Neuronal stem cell (in vitro differentiated cells): Measurements from ENCODE around the gene TESPA1.

Experiments
- DNase-seq: peaks from one replicate; pipeline ENCODE4 v3.0.0-alpha.2; 2013; ENCODE audit warnings: low spot score
- H2AFZ ChIP-seq: one replicate; pipeline ENCODE4 v1.6.1; 2013; ENCODE audit warnings: mild to moderate bottlenecking, low read length, inconsistent platforms
- H2AK5ac ChIP-seq: 2 replicates; pipeline ENCODE4 v1.6.1; 2013; ENCODE audit warnings: low read depth, mild to moderate bottlenecking, inconsistent platforms, low read length, moderate library complexity, mixed read lengths
- H2BK120ac ChIP-seq: 2 replicates; pipeline ENCODE4 v1.6.1; 2013; ENCODE audit warnings: low read depth, mild to moderate bottlenecking, inconsistent platforms, low read length, moderate library complexity, mixed read lengths
- H2BK12ac ChIP-seq: one replicate; pipeline ENCODE4 v1.6.1; 2013; ENCODE audit warnings: low read length, inconsistent platforms
- H2BK15ac ChIP-seq: 2 replicates; pipeline ENCODE4 v1.6.1; 2013; ENCODE audit warnings: mild to moderate bottlenecking, low read length, inconsistent platforms, mixed read lengths
- H2BK5ac ChIP-seq: one replicate; pipeline ENCODE4 v1.6.1; 2013; ENCODE audit warnings: inconsistent platforms, mild to moderate bottlenecking, low read length, moderate library complexity
- H3K14ac ChIP-seq: one replicate; pipeline ENCODE4 v1.6.1; 2013; ENCODE audit warnings: low read length, inconsistent platforms
- H3K18ac ChIP-seq: 2 replicates; pipeline ENCODE4 v1.6.1; 2013; ENCODE audit warnings: low read length, inconsistent platforms
- H3K23ac ChIP-seq: 2 replicates; pipeline ENCODE4 v1.6.1; 2013; ENCODE audit warnings: low read depth, mild to moderate bottlenecking, mixed read lengths, low read length, inconsistent platforms; ENCODE audit not compliant: poor library complexity
- H3K27ac ChIP-seq: replicated peaks from 3 replicates; pipeline ENCODE4 v1.5.1; 2013; ENCODE audit warnings: low read length, inconsistent platforms
- H3K27me3 ChIP-seq, 3 experiments: 2 replicates each; pipeline ENCODE4 v1.6.1; 2013; ENCODE audit warnings: low read length in 3 of 3, mild to moderate bottlenecking in 2 of 3, inconsistent platforms in 1 of 3, low read depth in 1 of 3, mixed read lengths in 1 of 3, moderate library complexity in 1 of 3; ENCODE audit not compliant: control insufficient read depth in 3 of 3, insufficient read depth in 3 of 3
- H3K36me3 ChIP-seq, 2 donors: replicated peaks in 1 of 2; 2 replicates each; pipeline ENCODE4 v1.6.1; 2013; ENCODE audit warnings: low read length in 2 of 2; ENCODE audit not compliant: control insufficient read depth in 2 of 2, insufficient read depth in 2 of 2
- H3K4ac ChIP-seq: 2 replicates; pipeline ENCODE4 v1.6.1; 2013; ENCODE audit warnings: inconsistent platforms, mild to moderate bottlenecking, low read length, moderate library complexity
- H3K4me1 ChIP-seq, 2 donors: 1 replicate in 1 of 2; 2 replicates in 1 of 2; pipeline ENCODE4 v1.6.1; 2013; ENCODE audit warnings: low read length in 2 of 2, low read depth in 1 of 2; ENCODE audit not compliant: control insufficient read depth in 2 of 2, insufficient read depth in 1 of 2
- H3K4me2 ChIP-seq: one replicate; pipeline ENCODE4 v1.6.1; 2013; ENCODE audit warnings: mild to moderate bottlenecking, low read length, inconsistent platforms; ENCODE audit not compliant: insufficient read depth, poor library complexity, severe bottlenecking
- H3K4me3 ChIP-seq, 2 donors: 2 replicates each; pipeline ENCODE4 v1.5.1; 2013; ENCODE audit warnings: low read length in 2 of 2, mild to moderate bottlenecking in 2 of 2, inconsistent platforms in 1 of 2, moderate library complexity in 1 of 2
- H3K79me1 ChIP-seq: one replicate; pipeline ENCODE4 v1.6.1; 2013; ENCODE audit warnings: low read depth, mild to moderate bottlenecking, inconsistent platforms, low read length, moderate library complexity
- H3K9ac ChIP-seq: one replicate; pipeline ENCODE4 v1.6.1; 2013; ENCODE audit warnings: mild to moderate bottlenecking, low read depth, low read length, inconsistent platforms; ENCODE audit not compliant: poor library complexity
- H3K9me3 ChIP-seq, 2 donors: replicated peaks in 1 of 2; 2 replicates each; pipeline versions ENCODE3 to v1.6.1; 2013; ENCODE audit warnings: low read length in 2 of 2, mild to moderate bottlenecking in 2 of 2, inconsistent platforms in 1 of 2, low read depth in 1 of 2, mixed read lengths in 1 of 2, moderate library complexity in 1 of 2; ENCODE audit not compliant: control insufficient read depth in 2 of 2, insufficient read depth in 1 of 2
- H4K8ac ChIP-seq: one replicate; pipeline ENCODE4 v1.6.1; 2013; ENCODE audit warnings: low read depth, mild to moderate bottlenecking, inconsistent platforms, low read length, moderate library complexity
- H4K91ac ChIP-seq: one replicate; pipeline ENCODE4 v1.6.1; 2013; ENCODE audit warnings: low read length, low read depth, mild to moderate bottlenecking, inconsistent platforms; ENCODE audit not compliant: poor library complexity
- WGBS, 2 donors: extraction: QIAGEN DNeasy Blood & Tissue Kit; methylation state at CpG; one replicate each; pipeline ENCODE4 v1.1.7; 2013; ENCODE audit warnings: missing lambda C conversion rate in 2 of 2, mixed read lengths in 1 of 2; ENCODE audit not compliant: insufficient read length in 2 of 2, insufficient replicate concordance in 1 of 2; ENCODE audit errors: extremely low coverage in 2 of 2; 5-methylcytosine and 5-hydroxymethylcytosine counted together

TESPA1 gene

DNA sequence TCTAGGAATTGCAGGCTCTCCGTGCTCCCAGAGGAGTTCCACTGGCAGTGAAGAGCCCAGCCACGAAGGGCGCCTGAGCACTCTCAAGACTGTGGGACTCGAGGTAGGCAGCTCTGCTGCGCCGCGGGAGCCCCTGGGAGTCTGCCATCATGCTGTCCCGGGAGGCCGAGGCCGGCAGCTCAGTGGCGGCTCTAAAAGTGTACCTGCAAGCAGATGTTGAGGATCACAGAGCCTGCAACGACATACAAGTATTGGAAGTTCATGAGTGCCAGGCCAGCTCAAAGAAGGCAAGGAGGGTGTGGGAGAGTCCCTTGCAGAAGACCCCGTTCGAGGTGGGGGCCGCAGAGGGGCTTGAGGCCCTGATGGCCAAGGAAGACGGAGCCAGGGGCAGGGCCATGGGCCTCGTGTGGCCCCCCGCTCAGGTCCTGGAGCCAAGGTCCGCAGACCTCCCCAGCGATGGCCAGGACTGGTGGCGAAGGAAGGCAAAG, 67.5 kb downstream of the TESPA1 start:
- WGBS, 2 donors = no CpG with 5 or more reads among the region's 21 CpGs
- no peak for DNase-seq

More for the DNA sequence above, 67.5 kb downstream of the TESPA1 start:
- no peak overlapping the region for H3K4me2 ChIP-seq
- H3K23ac ChIP-seq = no peak overlapping the region
- H3K4me1 ChIP-seq = no peaks in the 10 kb centered on the region
- H3K14ac ChIP-seq = no peak overlapping the region
- H3K4me3 ChIP-seq = peak overlapping the region in 1 of 2 donors; percentile 54
- no peak overlapping the region for H3K27ac ChIP-seq
- peaks cover 0 to 1% of the 10 kb centered on the region in 2 donors for H3K9me3 ChIP-seq
- peak overlapping the region; percentile 43 for H4K8ac ChIP-seq
- H2AFZ ChIP-seq = no peak overlapping the region
- H2BK12ac ChIP-seq = no peak overlapping the region
- no peaks in the 10 kb centered on the region for H3K36me3 ChIP-seq
- no peak overlapping the region for H4K91ac ChIP-seq
- H3K9ac ChIP-seq = no peak overlapping the region
- H2BK15ac ChIP-seq = no peak overlapping the region
- H3K27me3 ChIP-seq = no peaks in the 10 kb centered on the region
- H3K79me1 ChIP-seq = no peaks in the 10 kb centered on the region
- H2AK5ac ChIP-seq = no peak overlapping the region
- H2BK120ac ChIP-seq = no peak overlapping the region
- no peak overlapping the region for H3K4ac ChIP-seq
- H2BK5ac ChIP-seq = no peak overlapping the region
- peak overlapping the region; percentile 28 for H3K18ac ChIP-seq
